Stimulated activated CD8-positive, alpha-beta memory T cell treated with anti-CD3 and anti-CD28 coated beads, Interleukin-12 subunit alpha, Interleukin-12 subunit beta, amount 100 ng/mL, for 4 hours (primary cell): ENCODE data around the gene GAL3ST2.
"Not testable (repeated sequence)": the region's sequence is repeated elsewhere in the genome, so short reads cannot be mapped to it uniquely, and the experiment has no call there.

Experiments used
- DNase-seq: peaks from one replicate; pipeline ENCODE4 v3.0.0-alpha.2; 2020; ENCODE audit warnings: low read depth

The GAL3ST2 gene

GRCh38 chr2:241795021-241795999 lies 18.7 kb downstream of the GAL3ST2 start:
- DNase-seq: no peak

GRCh38 chr2:241796209-241796608 lies 19.6 kb downstream of the GAL3ST2 start:
- DNase-seq: no peak

- DNase-seq: no peak
These were observed 20.1 kb downstream of the GAL3ST2 start for GRCh38 chr2:241796610-241797138.

GRCh38 chr2:241797441-241798080 lies 20.9 kb downstream of the GAL3ST2 start:
- no peak for DNase-seq

- DNase-seq: no peak
These were observed 21.5 kb downstream of the GAL3ST2 start for GRCh38 chr2:241798081-241798630.

- DNase-seq: no peak
These were observed 22.3 kb downstream of the GAL3ST2 start for GRCh38 chr2:241798631-241799521.

GRCh38 chr2:241799522-241800197 lies 23.0 kb downstream of the GAL3ST2 start:
- no peak for DNase-seq

GRCh38 chr2:241800198-241800903 lies 23.7 kb downstream of the GAL3ST2 start:
- not testable (repeated sequence) for DNase-seq

GRCh38 chr2:241801611-241802420 lies 25.2 kb downstream of the GAL3ST2 start:
- DNase-seq: no peak

GRCh38 chr2:241802421-241803318 lies 26.0 kb downstream of the GAL3ST2 start:
- DNase-seq: no peak

GRCh38 chr2:241803387-241804325 lies 27.0 kb downstream of the GAL3ST2 start:
- peak; percentile 29 for DNase-seq

- DNase-seq: no peak
These were observed 28.0 kb downstream of the GAL3ST2 start for GRCh38 chr2:241804326-241805229.

GRCh38 chr2:241806217-241806616 lies 29.6 kb downstream of the GAL3ST2 start:
- DNase-seq: not testable (repeated sequence)

GRCh38 chr2:241808051-241808720 lies 31.6 kb downstream of the GAL3ST2 start:
- DNase-seq: no peak

- no peak for DNase-seq
These were observed 32.2 kb downstream of the GAL3ST2 start, which contains the start of gene NEU4 for GRCh38 chr2:241808721-241809382. Gene NEU4, plus strand, starts transcription at chr2:241809193. Its CDS starts 5,292 bp downstream, at chr2:241814485.
